GM10248 (cell line): Measurements from ENCODE around the gene GRIFIN.

ENCODE experiments used
- CTCF ChIA-PET: fragments of 300-600 bp; sonication (Branson Sonifier 250); formaldehyde crosslinking; extraction: SDS; loops from one replicate; lab custom pipeline; 2021; ENCODE audit warnings: antibody characterized with exemption; lab: Yijun Ruan, JAX
- POLR2A ChIA-PET: fragments of 350-650 bp; sonication (Branson Sonifier 250); formaldehyde crosslinking; extraction: SDS; loops from one replicate; lab custom pipeline; 2020; ENCODE audit warnings: antibody characterized with exemption; lab: Yijun Ruan, JAX
- DNase-seq: peaks from one replicate; pipeline ENCODE4 v3.0.0; 2012; ENCODE audit errors: extremely low spot score
- CTCF ChIP-seq: IDR thresholded peaks from 2 replicates; pipeline ENCODE4 v1.5.1; 2012; ENCODE audit warnings: mild to moderate bottlenecking, low read depth; ENCODE audit errors: extremely low read depth, missing control alignments, control extremely low read depth

The GRIFIN gene

GRCh38 chr7:2481195-2481594 lies 5.0 kb upstream of the GRIFIN start:
- ChIA-PET CTCF (interaction anchor here (7.3 kb wide), 1 partner anchor 11 kb away, joined by 57 read pairs; no protein-coding TSS in a partner anchor), POLR2A (no interaction called here)
- TF ChIP-seq CTCF, result no peak
- DNase-seq, result no peak

GRCh38 chr7:2480070-2480408 lies 3.8 kb upstream of the GRIFIN start:
- ChIA-PET POLR2A (interaction anchor here (0.5 kb wide), 1 partner anchor 87 kb away, joined by 4 read pairs; no protein-coding TSS in a partner anchor), CTCF (interaction anchor here (1.7 to 7.3 kb wide), 2 partner anchors 10 to 230 kb away, joined by 6 to 57 read pairs; no protein-coding TSS in a partner anchor)
- no peak for DNase-seq
- TF ChIP-seq CTCF, result no peak

- ChIA-PET CTCF (interaction anchor here (0.7 to 7.3 kb wide), 4 partner anchors 10 to 231 kb away, joined by 3 to 57 read pairs (median 4); no protein-coding TSS in a partner anchor), POLR2A (interaction anchor here (0.5 kb wide), 1 partner anchor 88 kb away, joined by 4 read pairs; no protein-coding TSS in a partner anchor)
- TF ChIP-seq CTCF, result no peak
- DNase-seq, result no peak
Observed at GRCh38 chr7:2479276-2480069, 3.3 kb upstream of the GRIFIN start.

- DNase-seq, result no peak
- ChIA-PET POLR2A (no interaction called here), CTCF (interaction anchor here (0.7 to 7.3 kb wide), 7 partner anchors 9 to 232 kb away, joined by 3 to 57 read pairs (median 4); no protein-coding TSS in a partner anchor)
- TF ChIP-seq CTCF, result no peak
Observed at GRCh38 chr7:2478800-2479199, 2.6 kb upstream of the GRIFIN start.

- DNase-seq, result no peak
- ChIA-PET POLR2A (no interaction called here), CTCF (interaction anchor here (1.0 to 7.3 kb wide), 5 partner anchors 9 to 232 kb away, joined by 3 to 57 read pairs (median 4); no protein-coding TSS in a partner anchor)
- TF ChIP-seq CTCF, result no peak
Observed at GRCh38 chr7:2478399-2478785, 2.2 kb upstream of the GRIFIN start.

GRCh38 chr7:2477447-2478398 lies 1.5 kb upstream of the GRIFIN start:
- POLR2A ChIA-PET, result no interaction called here
- TF ChIP-seq CTCF, result peak; percentile 83
- CTCF ChIA-PET, result interaction anchor here (1.0 to 7.3 kb wide), 4 partner anchors 8 to 210 kb away, joined by 3 to 57 read pairs (median 4); no protein-coding TSS in a partner anchor
- DNase-seq, result peak; percentile 87
